Effector CD8-positive, alpha-beta T cell (primary cell): Measurements from ENCODE around the gene TMPRSS9.

ENCODE experiments used
- DNase-seq: peaks from one replicate; lab custom pipeline; 2025; lab: John Stamatoyannopoulos, UW

TMPRSS9 gene

GRCh38 chr19:2423071-2423914 lies 63.2 kb downstream of the TMPRSS9 start:
- DNase-seq: no peak

DNA sequence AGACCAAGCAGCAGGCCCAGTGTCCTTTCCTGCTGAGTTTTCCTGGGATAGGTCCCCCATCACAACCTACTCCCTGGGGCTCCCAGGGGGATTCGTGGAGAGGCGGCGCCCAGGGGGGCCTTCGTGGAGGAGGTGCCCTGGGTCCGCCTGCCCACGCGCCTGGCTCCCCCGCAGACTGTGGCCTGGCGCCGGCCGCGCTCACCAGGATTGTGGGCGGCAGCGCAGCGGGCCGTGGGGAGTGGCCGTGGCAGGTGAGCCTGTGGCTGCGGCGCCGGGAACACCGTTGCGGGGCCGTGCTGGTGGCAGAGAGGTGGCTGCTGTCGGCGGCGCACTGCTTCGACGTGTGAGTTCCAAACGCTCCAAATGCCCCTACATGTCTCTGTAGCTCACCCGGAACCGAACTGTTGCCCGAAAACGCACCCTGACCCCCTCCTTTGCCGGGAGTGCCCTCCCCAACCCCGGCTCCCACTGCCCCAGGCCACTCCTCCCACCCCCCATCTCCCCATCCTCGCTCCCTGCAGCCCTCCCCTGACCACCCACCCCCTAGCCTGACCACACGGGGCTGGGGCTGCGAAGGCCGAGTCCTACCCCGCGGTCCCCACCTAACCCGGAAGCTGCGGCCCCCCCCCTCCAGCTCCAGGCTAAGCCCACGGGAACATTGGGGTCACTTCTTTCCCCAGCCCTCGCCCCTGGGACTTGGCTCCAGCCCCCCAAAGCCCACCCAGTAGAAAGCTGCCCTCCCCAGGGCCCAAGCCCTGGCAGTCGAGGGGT lies 64.0 kb downstream of the TMPRSS9 start:
- DNase-seq: no peak

GRCh38 chr19:2424686-2425621 lies 64.9 kb downstream of the TMPRSS9 start:
- DNase-seq: no peak

- DNase-seq: no peak
These were observed 65.8 kb downstream of the TMPRSS9 start for GRCh38 chr19:2425622-2426581.

DNA sequence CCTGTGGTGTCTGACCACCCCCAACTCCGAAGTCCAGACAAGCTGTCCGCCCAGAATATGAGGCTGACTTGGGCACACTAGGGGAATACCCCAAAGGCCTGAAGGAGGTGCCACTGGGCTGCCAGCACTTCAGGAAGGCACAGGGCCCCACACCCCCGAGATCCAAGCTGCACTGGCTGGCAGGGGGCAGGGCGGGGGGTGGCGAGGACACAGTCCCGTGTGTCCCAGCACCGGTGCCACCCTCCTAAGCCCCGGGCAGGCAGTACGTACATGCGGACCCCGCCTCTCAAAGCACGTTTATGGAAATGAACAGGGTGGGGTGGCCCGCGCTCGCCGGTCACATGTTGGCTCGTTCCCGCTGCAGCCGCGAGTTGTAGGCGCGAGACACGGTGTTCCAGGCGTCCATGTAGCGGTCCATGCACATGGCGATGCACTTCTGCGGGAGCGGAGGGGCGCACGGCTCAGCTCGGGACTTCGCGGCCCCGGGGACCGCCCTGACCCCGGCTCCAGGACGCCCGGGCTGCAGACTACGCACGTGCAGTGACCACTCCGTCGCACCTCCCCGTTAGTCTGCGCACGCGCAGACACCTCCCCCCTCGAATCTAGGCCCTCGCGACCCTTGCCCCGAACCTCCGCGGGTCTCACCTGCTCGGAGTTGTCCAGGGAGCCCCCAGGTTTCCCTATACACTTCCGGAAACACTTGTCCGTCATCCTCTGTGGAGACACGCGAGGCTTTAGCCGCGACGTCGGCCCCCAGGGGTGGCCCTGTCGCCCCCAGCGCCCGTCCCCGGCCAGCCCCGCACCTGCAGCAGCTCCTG lies 66.8 kb downstream of the TMPRSS9 start:
- peak; percentile 41 for DNase-seq

GRCh38 chr19:2427429-2428320 lies 67.6 kb downstream of the TMPRSS9 start, which contains the start of gene TIMM13:
TSS of gene TIMM13 (minus strand) at chr19:2427586. CDS start at chr19:2427533, 53 bp downstream.
- peak; percentile 93 for DNase-seq

- DNase-seq: no peak
These were observed 68.2 kb downstream of the TMPRSS9 start for GRCh38 chr19:2428321-2428690.

GRCh38 chr19:2428756-2429711 lies 69.0 kb downstream of the TMPRSS9 start:
- no peak for DNase-seq

GRCh38 chr19:2429917-2430535 lies 70.0 kb downstream of the TMPRSS9 start:
- DNase-seq: no peak

- DNase-seq: no peak
These were observed 71.4 kb downstream of the TMPRSS9 start for GRCh38 chr19:2431318-2432055.

GRCh38 chr19:2432131-2432848 lies 72.2 kb downstream of the TMPRSS9 start:
- DNase-seq: no peak

GRCh38 chr19:2433854-2434253 lies 73.8 kb downstream of the TMPRSS9 start:
- DNase-seq: no peak

- DNase-seq: no peak
These were observed 74.2 kb downstream of the TMPRSS9 start for GRCh38 chr19:2434267-2434666.

- DNase-seq: no peak
These were observed 74.7 kb downstream of the TMPRSS9 start for GRCh38 chr19:2434721-2435265.

GRCh38 chr19:2436384-2436783 lies 76.3 kb downstream of the TMPRSS9 start:
- no peak for DNase-seq
